Measurements from ENCODE around the gene HS2ST1. TPM values are rescaled to one million over a fixed set of nuclear protein-coding genes. Genes with fewer than 3 reads are reported as not detected.
"Not testable (repeated sequence)": the region's sequence is repeated elsewhere in the genome, so short reads cannot be mapped to it uniquely, and the experiment has no call there.

The HS2ST1 gene
- total RNA-seq, 1 experiment from 2014 or later = 54.0 TPM

GRCh38 chr1:86975993-86976550, 61.6 kb downstream of the HS2ST1 start:
- no peak overlapping the region for H3K27ac Mint-ChIP-seq (ENCODE audit: unreplicated experiment)
- H3K36me3 Mint-ChIP-seq (ENCODE audit: insufficient read depth, unreplicated experiment) = no peaks in the 10 kb centered on the region
- intact Hi-C loops (cut with micrococcal nuclease; ENCODE audit: unreplicated experiment) = no loop called here
- CTCF ChIA-PET = interaction anchor here (0.6 kb wide), 1 partner anchor 21 kb away, joined by 3 read pairs; no protein-coding TSS in a partner anchor
- BruUV-seq (replicated peaks) = no TSS peak
- no peaks in the 10 kb centered on the region for H3K27me3 Mint-ChIP-seq (ENCODE audit: unreplicated experiment)
- H3K9me3 Mint-ChIP-seq (ENCODE audit: low read depth, unreplicated experiment) = no peaks in the 10 kb centered on the region
- no peak for TF ChIP-seq CTCF (IDR thresholded peaks at IDR 0.05; ENCODE audit: unreplicated experiment)
- DNase-seq = no peak
- H3K4me1 Mint-ChIP-seq (ENCODE audit: low read depth, unreplicated experiment) = peaks cover 6% of the 10 kb centered on the region
- H3K4me3 Mint-ChIP-seq (ENCODE audit: low read depth, unreplicated experiment) = no peak overlapping the region

GRCh38 chr1:86976664-86977063, 62.2 kb downstream of the HS2ST1 start:
- intact Hi-C loops (cut with micrococcal nuclease; ENCODE audit: unreplicated experiment) = no loop called here
- DNase-seq = no peak
- CTCF ChIA-PET = interaction anchor here (0.6 to 1.1 kb wide), 2 partner anchors 10 to 21 kb away, joined by 3 read pairs; no protein-coding TSS in a partner anchor
- H3K4me3 Mint-ChIP-seq (ENCODE audit: low read depth, unreplicated experiment) = no peak overlapping the region
- no peak overlapping the region for H3K27ac Mint-ChIP-seq (ENCODE audit: unreplicated experiment)
- no peaks in the 10 kb centered on the region for H3K27me3 Mint-ChIP-seq (ENCODE audit: unreplicated experiment)
- no peaks in the 10 kb centered on the region for H3K36me3 Mint-ChIP-seq (ENCODE audit: insufficient read depth, unreplicated experiment)
- no peaks in the 10 kb centered on the region for H3K9me3 Mint-ChIP-seq (ENCODE audit: low read depth, unreplicated experiment)
- BruUV-seq (replicated peaks) = no TSS peak
- peaks cover 5% of the 10 kb centered on the region for H3K4me1 Mint-ChIP-seq (ENCODE audit: low read depth, unreplicated experiment)
- TF ChIP-seq CTCF (IDR thresholded peaks at IDR 0.05; ENCODE audit: unreplicated experiment) = no peak

GRCh38 chr1:86981482-86982213, 67.2 kb downstream of the HS2ST1 start:
- CTCF ChIA-PET = no interaction called here
- H3K4me3 Mint-ChIP-seq (ENCODE audit: low read depth, unreplicated experiment) = no peak overlapping the region
- H3K4me1 Mint-ChIP-seq (ENCODE audit: low read depth, unreplicated experiment) = no peaks in the 10 kb centered on the region
- H3K36me3 Mint-ChIP-seq (ENCODE audit: insufficient read depth, unreplicated experiment) = no peaks in the 10 kb centered on the region
- H3K9me3 Mint-ChIP-seq (ENCODE audit: low read depth, unreplicated experiment) = peaks cover 2% of the 10 kb centered on the region
- intact Hi-C loops (cut with micrococcal nuclease; ENCODE audit: unreplicated experiment) = no loop called here
- no peak overlapping the region for H3K27ac Mint-ChIP-seq (ENCODE audit: unreplicated experiment)
- no peak for TF ChIP-seq CTCF (IDR thresholded peaks at IDR 0.05; ENCODE audit: unreplicated experiment)
- no peak for DNase-seq
- no peaks in the 10 kb centered on the region for H3K27me3 Mint-ChIP-seq (ENCODE audit: unreplicated experiment)
- no TSS peak for BruUV-seq (replicated peaks)

- H3K27me3 Mint-ChIP-seq (ENCODE audit: unreplicated experiment); intact Hi-C loops (cut with micrococcal nuclease; ENCODE audit: unreplicated experiment); DNase-seq; H3K27ac Mint-ChIP-seq (ENCODE audit: unreplicated experiment); H3K36me3 Mint-ChIP-seq (ENCODE audit: insufficient read depth, unreplicated experiment); BruUV-seq (replicated peaks); H3K4me1 Mint-ChIP-seq (ENCODE audit: low read depth, unreplicated experiment); H3K9me3 Mint-ChIP-seq (ENCODE audit: low read depth, unreplicated experiment); H3K4me3 Mint-ChIP-seq (ENCODE audit: low read depth, unreplicated experiment): not testable (repeated sequence)
- CTCF ChIA-PET = interaction anchor here (0.6 to 0.8 kb wide), 3 partner anchors 31 to 113 kb away, joined by 3 to 5 read pairs (median 4); no protein-coding TSS in a partner anchor
Observed at GRCh38 chr1:86983677-86984076, 69.2 kb downstream of the HS2ST1 start.

- no peak overlapping the region for H3K27ac Mint-ChIP-seq (ENCODE audit: unreplicated experiment)
- H3K27me3 Mint-ChIP-seq (ENCODE audit: unreplicated experiment) = no peaks in the 10 kb centered on the region
- DNase-seq = no peak
- CTCF ChIA-PET = no interaction called here
- no peaks in the 10 kb centered on the region for H3K36me3 Mint-ChIP-seq (ENCODE audit: insufficient read depth, unreplicated experiment)
- BruUV-seq (replicated peaks) = no TSS peak
- H3K4me1 Mint-ChIP-seq (ENCODE audit: low read depth, unreplicated experiment) = peaks cover 2% of the 10 kb centered on the region
- no peak for TF ChIP-seq CTCF (IDR thresholded peaks at IDR 0.05; ENCODE audit: unreplicated experiment)
- H3K9me3 Mint-ChIP-seq (ENCODE audit: low read depth, unreplicated experiment) = peaks cover 2% of the 10 kb centered on the region
- no peak overlapping the region for H3K4me3 Mint-ChIP-seq (ENCODE audit: low read depth, unreplicated experiment)
- intact Hi-C loops (cut with micrococcal nuclease; ENCODE audit: unreplicated experiment) = no loop called here
Observed at GRCh38 chr1:86987446-86987845, 73.0 kb downstream of the HS2ST1 start.

Measured in Calu3 (cell line).